HG02678 (cell line): ENCODE measurements around the gene FMO5.

Experiments
- ATAC-seq: cut with Tn5 transposase; IDR thresholded peaks from one replicate; pipeline ENCODE4 v1.9.1; 2021; ENCODE audit warnings: mild to moderate bottlenecking, moderate library complexity; ENCODE audit not compliant: unreplicated experiment

Gene FMO5

DNA sequence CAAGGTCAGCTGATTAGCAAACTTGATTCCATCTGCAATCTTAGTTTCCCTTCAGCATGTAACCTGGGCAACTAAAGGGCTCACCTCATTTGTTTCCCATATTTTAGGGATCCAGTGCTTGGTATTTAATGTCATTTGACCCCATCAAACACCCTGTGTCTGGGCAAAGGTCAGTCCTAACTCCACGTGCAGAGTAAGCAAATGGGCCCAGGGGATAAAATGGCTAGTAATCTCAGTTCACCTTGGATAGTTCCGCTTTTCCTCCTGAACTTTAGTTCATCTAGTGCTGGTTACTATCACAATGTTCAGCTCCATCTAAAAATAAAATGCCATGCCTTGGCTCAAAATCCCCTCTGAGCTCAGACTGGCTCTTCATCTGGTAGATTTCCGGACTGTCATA, 72.4 kb downstream of the FMO5 start:
- ATAC-seq = no peak

- ATAC-seq = no peak
These were observed 73.9 kb downstream of the FMO5 start for GRCh38 chr1:147151244-147151643.

- no peak for ATAC-seq
These were observed 82.3 kb downstream of the FMO5 start for GRCh38 chr1:147142886-147143285.
